Measurements from ENCODE around the gene GBF1. TPM values are rescaled to one million over a fixed set of nuclear protein-coding genes. Genes with fewer than 3 reads are reported as not detected.

The GBF1 gene
- total and polyA plus RNA-seq, 10 of the 15 experiments (the other 5 are each of a cell fraction or from before 2014, with no cell fraction given), result 0.82 to 42.0 (median 21.8) TPM

DNA sequence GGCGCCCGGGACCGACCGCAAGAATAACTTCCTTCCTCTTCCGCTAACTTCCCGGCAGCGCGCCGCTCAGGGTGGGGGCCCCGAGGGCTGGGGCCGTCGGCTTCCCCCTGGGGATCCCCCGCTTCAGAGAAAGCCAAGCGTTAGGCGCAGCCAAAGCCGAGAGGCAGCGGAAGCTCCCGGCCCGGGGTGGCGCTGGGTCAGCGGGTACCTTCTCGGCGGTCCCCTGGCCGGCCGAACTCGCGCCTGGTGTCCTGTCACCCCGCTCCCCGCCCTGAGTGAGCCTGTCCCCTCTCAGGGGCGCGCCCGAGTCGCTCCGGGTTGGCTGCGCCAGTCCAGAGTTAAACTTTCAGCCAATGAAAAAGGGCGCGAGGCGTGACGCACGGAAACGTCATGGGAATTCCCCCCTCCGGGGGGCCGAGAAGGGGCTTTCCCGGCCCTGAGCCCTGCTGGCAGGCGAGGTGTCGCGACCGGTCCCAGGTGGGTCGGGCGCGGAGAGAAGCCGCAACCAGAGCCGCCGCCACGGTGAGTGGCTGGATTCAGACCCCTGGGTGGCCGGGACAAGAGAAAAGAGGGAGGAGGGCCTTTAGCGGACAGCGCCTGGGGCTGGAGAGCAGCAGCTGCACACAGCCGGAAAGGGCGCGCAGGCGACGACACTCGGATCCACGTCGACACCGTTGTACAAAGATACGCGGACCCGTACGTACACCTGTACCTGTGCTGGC is 148.9 kb downstream of the GBF1 start:
- CTCF ChIA-PET, result interaction anchor here (0.7 to 9.1 kb wide), 21 partner anchors 10 to 377 kb away, joined by 3 to 90 read pairs (median 4); partner anchors contain the start of genes ACTR1A, C10orf95, ELOVL3 and FBXL15
- H3K4me3 ChIP-seq, result peak overlapping the region; percentile 100
- DNase-seq (ENCODE audit: low read depth, low spot score) (peak; percentile 89), FAIRE-seq (peak; percentile 75), ATAC-seq (peak; percentile 87)
- in situ Hi-C loops (cut with MboI) (no loop called here), intact Hi-C loops (cut with micrococcal nuclease; ENCODE audit: unreplicated experiment) (loop anchor here (1.0 to 10.0 kb wide), 6 partner anchors 27 to 251 kb away; partner anchors contain the start of genes SUFU and TRIM8)
- peaks cover 9 to 15% of the 10 kb centered on the region in 2 experiments for H3K36me3 ChIP-seq (ENCODE audit: control insufficient read depth in 2 of 2, insufficient read depth in 2 of 2, low read length in 1 of 2)
- no TSS peak for BruUV-seq (replicated peaks)
- peaks cover 47% of the 10 kb centered on the region for H3K79me2 ChIP-seq (ENCODE audit: control insufficient read depth, insufficient read depth, low read length)
- RAD21 ChIA-PET (ENCODE audit: unreplicated experiment), result interaction anchor here (0.6 to 3.1 kb wide), 14 partner anchors 9 to 189 kb away, joined by 3 to 21 read pairs (median 6); partner anchors contain the start of genes ACTR1A, C10orf95, CUEDC2 and FBXL15
- no peaks in the 10 kb centered on the region; the same call in 2 of the 3 replicates for H3K9me3 ChIP-seq (replicated peaks; ENCODE audit: control insufficient read depth, insufficient read depth, low read length)
- peak overlapping the region; percentile 64 for H3K4me2 ChIP-seq (ENCODE audit: control insufficient read depth, insufficient read depth)
- no peaks in the 10 kb centered on the region for H4K20me1 ChIP-seq (ENCODE audit: control insufficient read depth, insufficient read depth)
- H3K9ac ChIP-seq (ENCODE audit: control insufficient read depth, insufficient read depth, low read length), result peak overlapping the region; percentile 99
- peaks cover 17% of the 10 kb centered on the region for H3K4me1 ChIP-seq (ENCODE audit: control insufficient read depth, insufficient read depth, low read length)
- peak overlapping the region; percentile 93 for H3K27ac ChIP-seq (ENCODE audit: control insufficient read depth, insufficient read depth)
- H3K27me3 ChIP-seq (replicated peaks in 1 of 2; ENCODE audit: control insufficient read depth in 2 of 2, insufficient read depth in 2 of 2, low read length in 1 of 2), result no peaks in the 10 kb centered on the region
- H2AFZ ChIP-seq (ENCODE audit: control insufficient read depth, low read depth, low read length), result peak overlapping the region; percentile 61
- POLR2A ChIA-PET, result interaction anchor here (0.5 to 6.1 kb wide), 17 partner anchors 10 to 845 kb away, joined by 3 to 44 read pairs (median 4); partner anchors contain the start of genes ACTR1A, C10orf95, CUEDC2 and FBXL15
- WGBS (ENCODE audit: insufficient coverage, insufficient replicate concordance, low lambda C conversion rate, missing lambda C conversion rate), result under 1% methylated on average over 60 of the region's 71 CpGs
- SMC1A ChIA-PET (ENCODE audit: uncharacterized antibody, unreplicated experiment), result interaction anchor here (0.6 to 3.8 kb wide), 12 partner anchors 9 to 223 kb away, joined by 3 to 23 read pairs (median 4); partner anchors contain the start of gene FBXL15
- TF ChIP-seq, protein P1, sequence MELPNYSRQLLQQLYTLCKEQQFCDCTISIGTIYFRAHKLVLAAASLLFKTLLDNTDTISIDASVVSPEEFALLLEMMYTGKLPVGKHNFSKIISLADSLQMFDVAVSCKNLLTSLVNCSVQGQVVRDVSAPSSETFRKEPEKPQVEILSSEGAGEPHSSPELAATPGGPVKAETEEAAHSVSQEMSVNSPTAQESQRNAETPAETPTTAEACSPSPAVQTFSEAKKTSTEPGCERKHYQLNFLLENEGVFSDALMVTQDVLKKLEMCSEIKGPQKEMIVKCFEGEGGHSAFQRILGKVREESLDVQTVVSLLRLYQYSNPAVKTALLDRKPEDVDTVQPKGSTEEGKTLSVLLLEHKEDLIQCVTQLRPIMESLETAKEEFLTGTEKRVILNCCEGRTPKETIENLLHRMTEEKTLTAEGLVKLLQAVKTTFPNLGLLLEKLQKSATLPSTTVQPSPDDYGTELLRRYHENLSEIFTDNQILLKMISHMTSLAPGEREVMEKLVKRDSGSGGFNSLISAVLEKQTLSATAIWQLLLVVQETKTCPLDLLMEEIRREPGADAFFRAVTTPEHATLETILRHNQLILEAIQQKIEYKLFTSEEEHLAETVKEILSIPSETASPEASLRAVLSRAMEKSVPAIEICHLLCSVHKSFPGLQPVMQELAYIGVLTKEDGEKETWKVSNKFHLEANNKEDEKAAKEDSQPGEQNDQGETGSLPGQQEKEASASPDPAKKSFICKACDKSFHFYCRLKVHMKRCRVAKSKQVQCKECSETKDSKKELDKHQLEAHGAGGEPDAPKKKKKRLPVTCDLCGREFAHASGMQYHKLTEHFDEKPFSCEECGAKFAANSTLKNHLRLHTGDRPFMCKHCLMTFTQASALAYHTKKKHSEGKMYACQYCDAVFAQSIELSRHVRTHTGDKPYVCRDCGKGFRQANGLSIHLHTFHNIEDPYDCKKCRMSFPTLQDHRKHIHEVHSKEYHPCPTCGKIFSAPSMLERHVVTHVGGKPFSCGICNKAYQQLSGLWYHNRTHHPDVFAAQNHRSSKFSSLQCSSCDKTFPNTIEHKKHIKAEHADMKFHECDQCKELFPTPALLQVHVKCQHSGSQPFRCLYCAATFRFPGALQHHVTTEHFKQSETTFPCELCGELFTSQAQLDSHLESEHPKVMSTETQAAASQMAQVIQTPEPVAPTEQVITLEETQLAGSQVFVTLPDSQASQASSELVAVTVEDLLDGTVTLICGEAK (IDR thresholded peaks at IDR 0.05; ENCODE audit: borderline replicate concordance), result 0 out of 2 replicates have a peak, but pooled peaks have one; percentile 4
- TF ChIP-seq ETV6 (conservative IDR thresholded peaks at IDR 0.05 in 1 of 2, IDR thresholded peaks at IDR 0.05 in 1 of 2; ENCODE audit: borderline replicate concordance in 1 of 2, low read depth in 1 of 2) (peak; percentile 100), BHLHE40 (IDR thresholded peaks at IDR 0.05; ENCODE audit: borderline replicate concordance in 1 of 2, low read depth in 2 of 2, low read length in 1 of 2) (peak in 1 of 2 experiments; percentile 65; a peak in 1 of 4 replicates), MTA2 (IDR thresholded peaks at IDR 0.05; ENCODE audit: low read depth) (peak; percentile 36; the same call in 1 of the 2 replicates), POLR2AphosphoS2 (IDR thresholded peaks at IDR 0.05; ENCODE audit: low read depth, low read length) (peak; percentile 88), CHD1 (IDR thresholded peaks at IDR 0.05; ENCODE audit: low read depth, low read length) (peak; percentile 79; the same call in 1 of the 2 replicates), NR2F1 (conservative IDR thresholded peaks at IDR 0.05) (peak; percentile 92), RAD21 (IDR thresholded peaks at IDR 0.05; ENCODE audit: insufficient read depth, low read depth, low read length) (peak; percentile 54), STAT1 (conservative IDR thresholded peaks at IDR 0.05) (0 out of 2 replicates have a peak, but pooled peaks have one; percentile 53), MLLT1 (IDR thresholded peaks at IDR 0.05) (peak; percentile 36; the same call in 1 of the 2 replicates), IKZF2 (IDR thresholded peaks at IDR 0.05) (peak; percentile 62 to 82; a peak in 3 of 4 replicates), STAT3 (IDR thresholded peaks at IDR 0.05; ENCODE audit: low read depth, low read length) (no peak), CBX5 (IDR thresholded peaks at IDR 0.05; ENCODE audit: low read depth) (no peak), ATF7 (IDR thresholded peaks at IDR 0.05; ENCODE audit: low read depth) (peak; percentile 81; the same call in 1 of the 2 replicates)

Measured in GM12878 (cell line).